GM23338 (cell line): ENCODE measurements around the gene DOK7. TPM values are rescaled to one million over a fixed set of nuclear protein-coding genes. Genes with fewer than 3 reads are reported as not detected.

Source experiments
- ATAC-seq: fragments of 200-7000 bp; cut with Tn5 transposase; 3 replicates; pipeline ENCODE4 v1.9.1; 2020
- DNase-seq: peaks from one replicate; pipeline ENCODE4 v3.0.0-alpha.2; 2015; ENCODE audit warnings: low spot score
- H2AFZ ChIP-seq: fragments of 200-600 bp; sonication (generic); 2 replicates; pipeline ENCODE4 v1.8.0; 2016; ENCODE audit warnings: antibody characterized with exemption, mild to moderate bottlenecking, moderate library complexity
- H3F3A ChIP-seq: fragments of 200-600 bp; sonication (generic); replicated peaks from 2 replicates; pipeline ENCODE4 v1.8.0; 2017; ENCODE audit warnings: antibody characterized with exemption, mixed run types, low read depth
- H3K27ac ChIP-seq: fragments of 200-600 bp; sonication (generic); 2 replicates; pipeline ENCODE4 v1.6.1; 2016; ENCODE audit warnings: low read depth
- H3K27me3 ChIP-seq: fragments of 200-600 bp; sonication (generic); 2 replicates; pipeline ENCODE4 v1.8.0; 2016; ENCODE audit warnings: mild to moderate bottlenecking, mixed run types, moderate library complexity; ENCODE audit not compliant: insufficient read depth
- H3K36me3 ChIP-seq: fragments of 200-600 bp; sonication (generic); 2 replicates; pipeline ENCODE4 v1.8.0; 2016; ENCODE audit warnings: mild to moderate bottlenecking; ENCODE audit not compliant: insufficient read depth
- H3K4me1 ChIP-seq: fragments of 200-600 bp; sonication (generic); 2 replicates; pipeline ENCODE4 v1.8.0; 2016; ENCODE audit warnings: mild to moderate bottlenecking, moderate library complexity; ENCODE audit not compliant: insufficient read depth
- H3K4me2 ChIP-seq: fragments of 200-600 bp; sonication (generic); 2 replicates; pipeline ENCODE4 v1.7.1; 2017; ENCODE audit warnings: mixed run types
- H3K4me3 ChIP-seq: fragments of 200-600 bp; sonication (generic); 2 replicates; pipeline ENCODE4 v1.6.1; 2016; ENCODE audit warnings: mixed run types
- H3K79me2 ChIP-seq: fragments of 200-600 bp; sonication (generic); replicated peaks from 2 replicates; pipeline ENCODE4 v1.8.0; 2017; ENCODE audit warnings: mild to moderate bottlenecking; ENCODE audit not compliant: insufficient read depth
- H3K9me2 ChIP-seq: fragments of 200-600 bp; sonication (generic); 2 replicates; pipeline ENCODE4 v1.8.0; 2017; ENCODE audit not compliant: insufficient read depth
- H4K20me1 ChIP-seq: fragments of 200-600 bp; sonication (generic); replicated peaks from 2 replicates; pipeline ENCODE4 v1.8.0; 2017; ENCODE audit warnings: mild to moderate bottlenecking; ENCODE audit not compliant: insufficient read depth
- H3K27ac Mint-ChIP-seq: 2 replicates; pipeline ENCODE4 v1.8.0; 2020; ENCODE audit warnings: inconsistent platforms, mild to moderate bottlenecking, moderate library complexity, mixed read lengths
- H3K27me3 Mint-ChIP-seq: 3 replicates; pipeline ENCODE4 v1.8.0; 2022; ENCODE audit warnings: low read depth, mild to moderate bottlenecking, moderate library complexity, mixed read lengths, inconsistent platforms; ENCODE audit not compliant: insufficient read depth, poor library complexity
- H3K36me3 Mint-ChIP-seq: 3 replicates; pipeline ENCODE4 v1.8.0; 2021; ENCODE audit warnings: low read depth, mild to moderate bottlenecking, inconsistent platforms, moderate library complexity, mixed read lengths
- H3K4me1 Mint-ChIP-seq: 3 replicates; pipeline ENCODE4 v1.8.0; 2020; ENCODE audit warnings: mild to moderate bottlenecking, inconsistent platforms, mixed read lengths
- H3K4me3 Mint-ChIP-seq: 3 replicates; pipeline ENCODE4 v1.8.0; 2021; ENCODE audit warnings: moderate library complexity, mild to moderate bottlenecking, inconsistent platforms, mixed read lengths
- H3K9me3 Mint-ChIP-seq: 3 replicates; pipeline ENCODE4 v1.8.0; 2020; ENCODE audit warnings: moderate library complexity, mild to moderate bottlenecking, inconsistent platforms, mixed read lengths
- CREB1 ChIP-seq: fragments of 250-450 bp; sonication (Bioruptor Pico); IDR thresholded peaks from 2 replicates; pipeline ENCODE4 v1.5.0; 2020; ENCODE audit warnings: low read depth, mild to moderate bottlenecking, moderate library complexity
- EZH2phosphoT487 ChIP-seq: fragments of 200-600 bp; sonication (generic); IDR thresholded peaks from one replicate; pipeline ENCODE4 v1.8.1; 2018; ENCODE audit warnings: antibody characterized with exemption; ENCODE audit not compliant: unreplicated experiment
- JUNB ChIP-seq: IDR thresholded peaks from one replicate; pipeline ENCODE4 v1.6.1; 2016; ENCODE audit warnings: antibody characterized with exemption; ENCODE audit not compliant: unreplicated experiment
- NANOG ChIP-seq: IDR thresholded peaks from 2 replicates; pipeline ENCODE4 v1.6.1; 2016; ENCODE audit warnings: antibody characterized with exemption, borderline replicate concordance
- POLR2AphosphoS5 ChIP-seq: IDR thresholded peaks from 2 replicates; pipeline ENCODE4 v1.6.1; 2016; ENCODE audit warnings: antibody characterized with exemption, low read depth
- STAT1 ChIP-seq: IDR thresholded peaks from one replicate; pipeline ENCODE4 v1.6.1; 2016; ENCODE audit warnings: antibody characterized with exemption; ENCODE audit not compliant: unreplicated experiment
- ZNF114 ChIP-seq: fragments of 250-450 bp; sonication (Bioruptor Pico); IDR thresholded peaks from 2 replicates; pipeline ENCODE4 v1.5.0; 2020; ENCODE audit warnings: mild to moderate bottlenecking, moderate library complexity
- ZNF331 ChIP-seq: fragments of 250-450 bp; sonication (Bioruptor Pico); IDR thresholded peaks from 2 replicates; pipeline ENCODE4 v1.5.0; 2020; ENCODE audit warnings: low read depth, mild to moderate bottlenecking, moderate library complexity
- polyA plus RNA-seq: library from polyadenylated mRNA; unstranded; fragments of >200 nt; fragmentation: Nextera tagmentation; extraction: Ambion mirVana; gene quantifications from 2 replicates; pipeline ENCODE4 v1.2.1, GENCODE V29; 2016
- total RNA-seq: library from RNA; depleted of rRNA; stranded (reverse); fragments of >200 nt; shearing (Covaris generic); gene quantifications from 2 replicates; pipeline ENCODE4 v1.2.3, GENCODE V29; 2014
- TF ChIP-seq, protein P1 (sequence below), 2 experiments: fragments of 200-600 bp in 1 of 2; sonication (generic) in 1 of 2; conservative IDR thresholded peaks; 2 replicates each; pipeline versions ENCODE4 v1.5.1 to v1.6.1; 2016 to 2017; ENCODE audit warnings: antibody characterized with exemption in 2 of 2, low read depth in 2 of 2, mild to moderate bottlenecking in 2 of 2, moderate library complexity in 1 of 2
- TF ChIP-seq, protein P2 (sequence below): IDR thresholded peaks from one replicate; pipeline ENCODE4 v1.6.1; 2018; ENCODE audit warnings: antibody characterized with exemption; ENCODE audit not compliant: unreplicated experiment
- TF ChIP-seq, protein P3 (sequence below): IDR thresholded peaks from 2 replicates; pipeline ENCODE4 v1.6.1; 2016; ENCODE audit warnings: antibody characterized with exemption

The DOK7 gene
- total and polyA plus RNA-seq, 2 experiments from 2014 or later = 0.34 to 0.52 TPM

DNA sequence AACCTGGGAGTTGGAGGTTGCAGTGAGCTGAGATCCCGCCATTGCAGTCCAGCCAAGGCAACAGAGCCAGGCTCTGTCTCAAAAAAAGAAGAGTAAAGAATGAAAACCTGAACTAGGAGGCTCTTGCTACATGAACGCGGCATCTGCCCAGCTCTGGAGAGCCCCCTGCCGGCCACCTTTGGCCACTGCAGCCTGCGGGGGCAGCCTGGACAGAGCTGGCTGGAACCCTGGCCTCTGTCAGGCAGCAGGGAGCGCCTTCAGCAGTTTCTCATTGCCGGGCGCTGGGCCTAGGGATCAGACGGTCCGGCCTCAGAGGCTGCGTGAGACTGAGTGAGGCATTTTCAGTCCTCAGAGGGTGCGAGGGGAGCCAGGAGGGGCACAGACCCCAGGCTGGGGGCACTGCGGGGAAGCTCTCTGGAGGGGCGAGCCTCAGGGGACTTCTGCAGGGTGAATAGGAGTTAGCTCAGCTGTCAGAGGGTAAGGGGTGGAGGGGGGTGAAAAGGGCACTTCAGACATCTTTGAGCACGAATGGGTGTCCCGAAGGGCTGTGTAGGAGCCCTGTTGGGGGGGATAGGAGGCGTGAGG lies 17.5 kb downstream of the DOK7 start:
- H4K20me1 ChIP-seq = no peaks in the 10 kb centered on the region; the same call in 1 of the 2 replicates
- DNase-seq (peak; percentile 80), ATAC-seq (peak; percentile 78)
- Mint-ChIP-seq H3K27ac (no peak overlapping the region), H3K4me3 (peak overlapping the region; percentile 42; the same call in 2 of the 3 replicates), H3K36me3 (no peaks in the 10 kb centered on the region), H3K9me3 (no peaks in the 10 kb centered on the region), H3K4me1 (peaks cover 16% of the 10 kb centered on the region), H3K27me3 (peaks cover 64% of the 10 kb centered on the region)
- H3K27ac ChIP-seq = no peak overlapping the region
- H3K4me3 ChIP-seq = peak overlapping the region; percentile 43
- peak overlapping the region; percentile 83; the same call in 1 of the 2 replicates for H2AFZ ChIP-seq
- H3F3A ChIP-seq = peaks cover 4% of the 10 kb centered on the region; the same call in 1 of the 2 replicates
- no peaks in the 10 kb centered on the region for H3K9me2 ChIP-seq
- peak overlapping the region; percentile 77 for H3K4me2 ChIP-seq
- no peaks in the 10 kb centered on the region for H3K36me3 ChIP-seq
- no peaks in the 10 kb centered on the region for H3K79me2 ChIP-seq
- peaks cover 64% of the 10 kb centered on the region for H3K27me3 ChIP-seq
- TF ChIP-seq NANOG (no peak), JUNB (no peak), POLR2AphosphoS5 (no peak), ZNF331 (CRISPR knock-in tag) (no peak)
- TF ChIP-seq, protein P1, sequence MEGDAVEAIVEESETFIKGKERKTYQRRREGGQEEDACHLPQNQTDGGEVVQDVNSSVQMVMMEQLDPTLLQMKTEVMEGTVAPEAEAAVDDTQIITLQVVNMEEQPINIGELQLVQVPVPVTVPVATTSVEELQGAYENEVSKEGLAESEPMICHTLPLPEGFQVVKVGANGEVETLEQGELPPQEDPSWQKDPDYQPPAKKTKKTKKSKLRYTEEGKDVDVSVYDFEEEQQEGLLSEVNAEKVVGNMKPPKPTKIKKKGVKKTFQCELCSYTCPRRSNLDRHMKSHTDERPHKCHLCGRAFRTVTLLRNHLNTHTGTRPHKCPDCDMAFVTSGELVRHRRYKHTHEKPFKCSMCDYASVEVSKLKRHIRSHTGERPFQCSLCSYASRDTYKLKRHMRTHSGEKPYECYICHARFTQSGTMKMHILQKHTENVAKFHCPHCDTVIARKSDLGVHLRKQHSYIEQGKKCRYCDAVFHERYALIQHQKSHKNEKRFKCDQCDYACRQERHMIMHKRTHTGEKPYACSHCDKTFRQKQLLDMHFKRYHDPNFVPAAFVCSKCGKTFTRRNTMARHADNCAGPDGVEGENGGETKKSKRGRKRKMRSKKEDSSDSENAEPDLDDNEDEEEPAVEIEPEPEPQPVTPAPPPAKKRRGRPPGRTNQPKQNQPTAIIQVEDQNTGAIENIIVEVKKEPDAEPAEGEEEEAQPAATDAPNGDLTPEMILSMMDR (conservative IDR thresholded peaks at IDR 0.05; ENCODE audit: low read depth in 2 of 2) = peak; percentile 91 to 98
- TF ChIP-seq, protein P2, sequence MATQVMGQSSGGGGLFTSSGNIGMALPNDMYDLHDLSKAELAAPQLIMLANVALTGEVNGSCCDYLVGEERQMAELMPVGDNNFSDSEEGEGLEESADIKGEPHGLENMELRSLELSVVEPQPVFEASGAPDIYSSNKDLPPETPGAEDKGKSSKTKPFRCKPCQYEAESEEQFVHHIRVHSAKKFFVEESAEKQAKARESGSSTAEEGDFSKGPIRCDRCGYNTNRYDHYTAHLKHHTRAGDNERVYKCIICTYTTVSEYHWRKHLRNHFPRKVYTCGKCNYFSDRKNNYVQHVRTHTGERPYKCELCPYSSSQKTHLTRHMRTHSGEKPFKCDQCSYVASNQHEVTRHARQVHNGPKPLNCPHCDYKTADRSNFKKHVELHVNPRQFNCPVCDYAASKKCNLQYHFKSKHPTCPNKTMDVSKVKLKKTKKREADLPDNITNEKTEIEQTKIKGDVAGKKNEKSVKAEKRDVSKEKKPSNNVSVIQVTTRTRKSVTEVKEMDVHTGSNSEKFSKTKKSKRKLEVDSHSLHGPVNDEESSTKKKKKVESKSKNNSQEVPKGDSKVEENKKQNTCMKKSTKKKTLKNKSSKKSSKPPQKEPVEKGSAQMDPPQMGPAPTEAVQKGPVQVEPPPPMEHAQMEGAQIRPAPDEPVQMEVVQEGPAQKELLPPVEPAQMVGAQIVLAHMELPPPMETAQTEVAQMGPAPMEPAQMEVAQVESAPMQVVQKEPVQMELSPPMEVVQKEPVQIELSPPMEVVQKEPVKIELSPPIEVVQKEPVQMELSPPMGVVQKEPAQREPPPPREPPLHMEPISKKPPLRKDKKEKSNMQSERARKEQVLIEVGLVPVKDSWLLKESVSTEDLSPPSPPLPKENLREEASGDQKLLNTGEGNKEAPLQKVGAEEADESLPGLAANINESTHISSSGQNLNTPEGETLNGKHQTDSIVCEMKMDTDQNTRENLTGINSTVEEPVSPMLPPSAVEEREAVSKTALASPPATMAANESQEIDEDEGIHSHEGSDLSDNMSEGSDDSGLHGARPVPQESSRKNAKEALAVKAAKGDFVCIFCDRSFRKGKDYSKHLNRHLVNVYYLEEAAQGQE = no peak
- peaks cover 21% of the 10 kb centered on the region for H3K4me1 ChIP-seq

DNA sequence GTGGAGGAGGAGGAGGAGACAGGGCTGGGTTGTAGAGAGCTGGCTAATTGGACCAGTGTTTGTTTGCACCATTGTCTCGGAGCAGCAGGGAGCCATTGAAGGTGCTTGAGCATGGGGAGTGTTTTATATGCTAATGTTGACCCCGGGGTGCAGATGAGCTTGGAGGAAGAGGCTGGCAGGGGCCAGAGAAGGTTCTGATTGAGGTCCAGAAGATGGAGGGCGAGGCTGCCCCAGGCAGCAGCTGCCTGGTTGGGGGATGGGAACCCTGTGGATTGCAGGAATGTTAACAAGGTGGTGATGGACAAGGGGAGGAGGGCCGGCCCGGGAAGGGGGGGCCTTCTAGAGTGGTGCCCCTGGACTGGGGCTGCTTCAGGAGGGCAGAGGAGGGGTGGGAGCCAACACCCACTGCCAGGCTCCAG lies 18.0 kb downstream of the DOK7 start:
- Histone ChIP-seq H4K20me1 (no peaks in the 10 kb centered on the region; the same call in 1 of the 2 replicates), H3K4me3 (peak overlapping the region; percentile 43), H3K36me3 (no peaks in the 10 kb centered on the region), H3K79me2 (no peaks in the 10 kb centered on the region), H3K4me2 (peak overlapping the region; percentile 77), H3K27me3 (peaks cover 69% of the 10 kb centered on the region), H3K9me2 (no peaks in the 10 kb centered on the region), H3F3A (peaks cover 4% of the 10 kb centered on the region; the same call in 1 of the 2 replicates), H2AFZ (no peak overlapping the region; the same call in 1 of the 2 replicates), H3K27ac (no peak overlapping the region), H3K4me1 (peaks cover 21% of the 10 kb centered on the region)
- ATAC-seq (peak; percentile 64), DNase-seq (no peak)
- H3K9me3 Mint-ChIP-seq = no peaks in the 10 kb centered on the region
- H3K27me3 Mint-ChIP-seq = peaks cover 68% of the 10 kb centered on the region
- no peak overlapping the region for H3K27ac Mint-ChIP-seq
- H3K36me3 Mint-ChIP-seq = no peaks in the 10 kb centered on the region
- H3K4me3 Mint-ChIP-seq = peak overlapping the region; percentile 42; the same call in 2 of the 3 replicates
- H3K4me1 Mint-ChIP-seq = peaks cover 16% of the 10 kb centered on the region
- TF ChIP-seq, protein P3, sequence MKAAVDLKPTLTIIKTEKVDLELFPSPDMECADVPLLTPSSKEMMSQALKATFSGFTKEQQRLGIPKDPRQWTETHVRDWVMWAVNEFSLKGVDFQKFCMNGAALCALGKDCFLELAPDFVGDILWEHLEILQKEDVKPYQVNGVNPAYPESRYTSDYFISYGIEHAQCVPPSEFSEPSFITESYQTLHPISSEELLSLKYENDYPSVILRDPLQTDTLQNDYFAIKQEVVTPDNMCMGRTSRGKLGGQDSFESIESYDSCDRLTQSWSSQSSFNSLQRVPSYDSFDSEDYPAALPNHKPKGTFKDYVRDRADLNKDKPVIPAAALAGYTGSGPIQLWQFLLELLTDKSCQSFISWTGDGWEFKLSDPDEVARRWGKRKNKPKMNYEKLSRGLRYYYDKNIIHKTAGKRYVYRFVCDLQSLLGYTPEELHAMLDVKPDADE = no peak
- no peak for TF ChIP-seq CREB1 (CRISPR knock-in tag)
- TF ChIP-seq, protein P2 = no peak
- no peak for TF ChIP-seq STAT1
- no peak for TF ChIP-seq ZNF114 (CRISPR knock-in tag)
- no peak for TF ChIP-seq EZH2phosphoT487
- TF ChIP-seq ZNF331 (CRISPR knock-in tag) = no peak
- TF ChIP-seq, protein P1 (conservative IDR thresholded peaks at IDR 0.05; ENCODE audit: low read depth in 2 of 2) = no peak
- peak; percentile 47; the same call in 1 of the 2 replicates for TF ChIP-seq NANOG
